Osteocyte (in vitro differentiated cells): ENCODE measurements around the gene POU6F2. TPM values are rescaled to one million over a fixed set of nuclear protein-coding genes. Genes with fewer than 3 reads are reported as not detected.

Experiments
- DNase-seq: peaks from one replicate; pipeline ENCODE4 v3.0.0; 2021; ENCODE audit warnings: mixed read lengths; ENCODE audit not compliant: unreplicated experiment; ENCODE audit errors: extremely low spot score
- H3K27ac Mint-ChIP-seq: one replicate; pipeline ENCODE4 v1.8.0; 2021; ENCODE audit warnings: mild to moderate bottlenecking, mixed read lengths; ENCODE audit not compliant: unreplicated experiment
- H3K27me3 Mint-ChIP-seq: one replicate; pipeline ENCODE4 v1.8.0; 2021; ENCODE audit warnings: mixed read lengths; ENCODE audit not compliant: unreplicated experiment
- H3K36me3 Mint-ChIP-seq: one replicate; pipeline ENCODE4 v1.8.0; 2021; ENCODE audit warnings: mixed read lengths; ENCODE audit not compliant: unreplicated experiment
- H3K4me1 Mint-ChIP-seq: one replicate; pipeline ENCODE4 v1.8.0; 2021; ENCODE audit warnings: mixed read lengths; ENCODE audit not compliant: unreplicated experiment
- H3K4me3 Mint-ChIP-seq: one replicate; pipeline ENCODE4 v1.8.0; 2021; ENCODE audit warnings: mild to moderate bottlenecking, moderate library complexity, mixed read lengths; ENCODE audit not compliant: unreplicated experiment
- H3K9me3 Mint-ChIP-seq: one replicate; pipeline ENCODE4 v1.8.0; 2021; ENCODE audit warnings: mixed read lengths; ENCODE audit not compliant: unreplicated experiment
- total RNA-seq: library from RNA; stranded (reverse); gene quantifications from 2 replicates; pipeline ENCODE4 v1.2.1, GENCODE V29; 2021
- TF ChIP-seq, protein P1 (sequence below): fragments of 200-600 bp; sonication (generic); IDR thresholded peaks from 2 replicates; pipeline ENCODE4 v1.5.0; 2021; ENCODE audit warnings: antibody characterized with exemption, mild to moderate bottlenecking, moderate library complexity

Gene POU6F2
- total RNA-seq, 1 donor from 2014 or later = 0.78 TPM

DNA sequence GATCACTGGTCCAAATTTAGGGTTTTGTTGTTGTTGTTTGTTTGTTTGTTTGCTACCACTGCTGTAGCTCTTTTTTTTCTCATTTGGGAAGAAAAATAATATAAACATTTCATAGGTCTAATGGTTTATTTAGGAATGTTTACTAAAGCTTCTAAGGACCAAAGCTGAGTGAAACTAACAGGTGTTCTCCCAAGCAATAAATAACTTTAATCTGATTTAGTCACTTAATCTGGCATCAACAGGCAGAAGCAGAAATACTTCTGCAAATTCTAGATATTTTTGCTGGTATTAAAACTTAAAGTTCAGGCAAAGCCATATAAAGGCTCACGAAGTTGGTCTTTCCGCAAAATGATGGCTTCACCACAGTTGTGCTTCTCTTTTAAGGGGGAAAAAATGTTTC is 444.0 kb downstream of the POU6F2 start:
- Mint-ChIP-seq H3K36me3 (no peaks in the 10 kb centered on the region), H3K4me1 (no peaks in the 10 kb centered on the region), H3K27me3 (peaks cover 15% of the 10 kb centered on the region), H3K9me3 (no peaks in the 10 kb centered on the region), H3K4me3 (no peak overlapping the region), H3K27ac (no peak overlapping the region)
- TF ChIP-seq, protein P1, sequence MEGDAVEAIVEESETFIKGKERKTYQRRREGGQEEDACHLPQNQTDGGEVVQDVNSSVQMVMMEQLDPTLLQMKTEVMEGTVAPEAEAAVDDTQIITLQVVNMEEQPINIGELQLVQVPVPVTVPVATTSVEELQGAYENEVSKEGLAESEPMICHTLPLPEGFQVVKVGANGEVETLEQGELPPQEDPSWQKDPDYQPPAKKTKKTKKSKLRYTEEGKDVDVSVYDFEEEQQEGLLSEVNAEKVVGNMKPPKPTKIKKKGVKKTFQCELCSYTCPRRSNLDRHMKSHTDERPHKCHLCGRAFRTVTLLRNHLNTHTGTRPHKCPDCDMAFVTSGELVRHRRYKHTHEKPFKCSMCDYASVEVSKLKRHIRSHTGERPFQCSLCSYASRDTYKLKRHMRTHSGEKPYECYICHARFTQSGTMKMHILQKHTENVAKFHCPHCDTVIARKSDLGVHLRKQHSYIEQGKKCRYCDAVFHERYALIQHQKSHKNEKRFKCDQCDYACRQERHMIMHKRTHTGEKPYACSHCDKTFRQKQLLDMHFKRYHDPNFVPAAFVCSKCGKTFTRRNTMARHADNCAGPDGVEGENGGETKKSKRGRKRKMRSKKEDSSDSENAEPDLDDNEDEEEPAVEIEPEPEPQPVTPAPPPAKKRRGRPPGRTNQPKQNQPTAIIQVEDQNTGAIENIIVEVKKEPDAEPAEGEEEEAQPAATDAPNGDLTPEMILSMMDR = no peak
- DNase-seq = no peak

DNA sequence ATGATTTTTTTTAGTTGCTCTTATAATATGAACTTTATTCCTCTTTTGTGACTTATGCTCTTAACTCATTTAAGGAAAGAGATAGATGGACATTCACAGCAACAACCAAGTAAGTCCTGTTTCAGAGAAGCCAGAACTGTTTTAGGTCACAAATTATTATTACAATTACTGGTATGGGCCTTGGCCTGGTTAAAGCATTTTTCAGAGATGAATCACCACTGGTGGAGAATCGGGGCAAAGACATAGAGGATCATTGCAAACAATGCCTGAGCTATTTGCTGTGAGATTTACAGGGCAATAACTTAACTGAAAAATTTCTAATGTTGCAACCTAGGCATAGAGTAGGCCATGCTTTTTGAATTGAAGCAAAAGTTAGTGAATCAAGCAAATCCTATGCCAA is 450.5 kb downstream of the POU6F2 start:
- Mint-ChIP-seq H3K4me3 (no peak overlapping the region), H3K9me3 (no peaks in the 10 kb centered on the region), H3K27ac (no peak overlapping the region), H3K4me1 (peaks cover 12% of the 10 kb centered on the region), H3K27me3 (no peaks in the 10 kb centered on the region), H3K36me3 (no peaks in the 10 kb centered on the region)
- DNase-seq = no peak
- TF ChIP-seq, protein P1 = no peak

DNA sequence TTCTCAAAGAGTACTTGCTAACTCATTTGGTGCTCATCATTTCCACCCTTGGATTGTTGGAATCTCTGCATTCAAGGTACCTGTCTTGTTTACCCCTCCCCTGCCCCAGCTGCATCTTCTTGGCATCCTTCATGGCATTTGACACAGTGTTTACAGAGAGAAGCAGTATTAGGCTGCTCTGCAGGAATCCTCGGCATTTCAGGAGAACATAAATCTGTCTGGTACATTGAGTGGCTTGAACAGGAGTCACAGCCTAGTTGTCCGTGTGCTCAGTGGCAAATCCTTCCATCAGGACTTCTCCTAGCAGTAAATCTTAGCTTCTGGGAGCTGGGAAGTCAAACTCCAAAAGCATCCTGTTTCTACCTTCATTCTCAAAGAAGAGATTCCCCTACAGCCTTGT is 451.7 kb downstream of the POU6F2 start:
- DNase-seq = no peak
- TF ChIP-seq, protein P1 = no peak
- Mint-ChIP-seq H3K4me1 (peaks cover 12% of the 10 kb centered on the region), H3K27ac (no peak overlapping the region), H3K27me3 (no peaks in the 10 kb centered on the region), H3K4me3 (no peak overlapping the region), H3K9me3 (no peaks in the 10 kb centered on the region), H3K36me3 (no peaks in the 10 kb centered on the region)

DNA sequence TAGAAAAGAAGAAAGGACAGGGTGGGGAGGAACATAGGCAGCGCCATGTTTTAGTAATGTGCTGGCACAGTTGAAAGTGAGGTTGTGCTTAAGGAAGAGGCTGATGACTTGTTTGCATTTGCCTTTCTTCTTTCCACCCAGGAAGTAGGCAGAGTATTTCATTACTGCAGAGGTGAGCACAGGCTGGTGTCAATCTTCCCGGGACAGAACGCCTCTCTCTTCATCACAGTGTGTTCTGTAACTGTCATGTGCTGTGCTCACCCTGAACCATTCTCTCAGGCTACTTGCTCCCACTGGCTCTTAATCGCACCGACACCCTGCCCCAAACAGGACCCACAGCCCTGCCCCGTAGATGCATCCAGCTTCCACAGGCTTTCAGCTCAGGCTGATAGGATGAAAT is 452.7 kb downstream of the POU6F2 start:
- Mint-ChIP-seq H3K36me3 (no peaks in the 10 kb centered on the region), H3K4me1 (peaks cover 12% of the 10 kb centered on the region), H3K27me3 (no peaks in the 10 kb centered on the region), H3K9me3 (no peaks in the 10 kb centered on the region), H3K4me3 (no peak overlapping the region), H3K27ac (no peak overlapping the region)
- TF ChIP-seq, protein P1 = no peak
- DNase-seq = no peak

DNA sequence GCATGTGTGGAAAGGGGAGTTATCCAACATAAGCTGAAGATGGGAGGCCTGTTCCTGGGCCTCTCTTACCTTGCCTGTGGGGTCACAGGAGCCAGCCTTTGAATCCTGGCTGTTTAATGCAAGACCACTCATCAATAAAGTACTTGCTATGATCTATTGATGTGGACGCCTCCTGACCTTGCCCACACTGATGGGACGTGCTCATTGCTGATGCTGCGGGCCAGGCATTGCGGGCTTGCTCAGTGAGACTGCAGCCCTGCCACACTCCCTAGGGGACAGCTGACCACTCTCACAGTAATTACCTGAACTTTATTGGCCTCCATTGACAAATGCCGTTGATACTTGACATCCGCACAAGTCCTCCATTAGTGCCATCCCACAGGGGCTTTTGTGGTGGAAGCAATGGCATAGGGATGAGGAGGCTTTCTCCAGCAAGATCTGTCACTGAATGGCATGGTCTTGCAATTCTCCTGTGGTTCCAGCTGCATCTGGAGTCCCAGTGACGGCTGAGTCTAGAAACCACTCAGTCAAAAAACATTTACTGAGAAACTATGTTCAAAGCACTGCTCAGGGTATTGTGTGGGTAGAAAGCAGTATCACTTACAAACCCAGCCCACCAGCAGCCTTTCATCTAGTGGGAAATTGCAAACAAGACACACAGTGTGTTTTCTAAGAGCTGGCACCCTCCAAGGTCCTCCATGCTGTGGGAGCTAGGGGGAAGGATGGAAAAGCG is 453.4 kb downstream of the POU6F2 start:
- no peaks in the 10 kb centered on the region for H3K9me3 Mint-ChIP-seq
- H3K4me3 Mint-ChIP-seq = no peak overlapping the region
- H3K27me3 Mint-ChIP-seq = peaks cover 2% of the 10 kb centered on the region
- DNase-seq = no peak
- no peaks in the 10 kb centered on the region for H3K36me3 Mint-ChIP-seq
- TF ChIP-seq, protein P1 = no peak
- H3K4me1 Mint-ChIP-seq = peaks cover 12% of the 10 kb centered on the region
- no peak overlapping the region for H3K27ac Mint-ChIP-seq
